NCI-H82 treated with DMSO at 0.1 percent for 48 hours (cell line): ENCODE measurements around the gene MT1F.
"Not testable (repeated sequence)": the region's sequence is repeated elsewhere in the genome, so short reads cannot be mapped to it uniquely, and the experiment has no call there.

Experiments used
- DNase-seq: peaks from one replicate; lab custom pipeline; 2025; ENCODE audit not compliant: unreplicated experiment; lab: John Stamatoyannopoulos, UW

Gene MT1F

GRCh38 chr16:56643080-56643778, 14.5 kb upstream of the MT1F start:
- DNase-seq: no peak

DNA sequence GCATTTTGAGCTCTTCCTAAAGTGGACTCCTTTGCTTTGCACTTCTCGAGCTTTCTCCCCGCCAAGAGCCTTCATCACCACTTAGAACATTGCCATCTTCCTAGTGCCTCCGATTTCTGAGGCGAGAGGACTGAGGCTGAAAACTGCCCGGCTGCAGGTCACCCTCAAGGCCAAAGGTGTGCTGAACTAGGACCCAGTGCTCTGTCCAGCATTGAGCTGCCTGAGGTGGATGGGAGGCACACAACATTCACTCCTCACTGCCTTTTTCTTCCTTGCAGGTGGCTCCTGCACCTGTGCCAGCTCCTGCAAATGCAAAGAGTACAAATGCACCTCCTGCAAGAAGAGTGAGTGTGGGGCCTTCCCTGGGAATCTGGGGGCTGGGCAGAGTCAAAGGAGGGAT, 13.9 kb upstream of the MT1F start:
- no peak for DNase-seq

DNA sequence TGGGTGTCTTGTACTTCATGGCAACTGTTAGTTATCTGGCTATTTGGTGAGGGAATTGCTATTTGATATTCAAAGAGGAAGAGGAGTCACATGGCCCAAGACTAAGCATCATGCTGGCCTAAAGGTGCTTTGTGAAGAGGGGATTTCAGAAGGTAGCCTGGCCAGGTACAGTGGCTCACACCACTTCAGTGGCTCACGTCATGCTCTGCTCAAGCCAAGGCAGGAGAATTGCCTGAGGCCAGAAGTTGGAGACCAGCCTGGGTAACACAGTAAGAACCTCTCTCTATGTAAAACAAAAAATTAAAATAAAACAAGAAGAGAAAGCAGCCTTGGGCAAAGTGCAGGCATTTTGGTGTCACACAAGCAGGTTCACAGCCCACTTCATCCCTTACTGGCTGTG, 12.4 kb upstream of the MT1F start:
- no peak for DNase-seq

- no peak for DNase-seq
Observed at GRCh38 chr16:56645838-56646237, 11.9 kb upstream of the MT1F start.

DNA sequence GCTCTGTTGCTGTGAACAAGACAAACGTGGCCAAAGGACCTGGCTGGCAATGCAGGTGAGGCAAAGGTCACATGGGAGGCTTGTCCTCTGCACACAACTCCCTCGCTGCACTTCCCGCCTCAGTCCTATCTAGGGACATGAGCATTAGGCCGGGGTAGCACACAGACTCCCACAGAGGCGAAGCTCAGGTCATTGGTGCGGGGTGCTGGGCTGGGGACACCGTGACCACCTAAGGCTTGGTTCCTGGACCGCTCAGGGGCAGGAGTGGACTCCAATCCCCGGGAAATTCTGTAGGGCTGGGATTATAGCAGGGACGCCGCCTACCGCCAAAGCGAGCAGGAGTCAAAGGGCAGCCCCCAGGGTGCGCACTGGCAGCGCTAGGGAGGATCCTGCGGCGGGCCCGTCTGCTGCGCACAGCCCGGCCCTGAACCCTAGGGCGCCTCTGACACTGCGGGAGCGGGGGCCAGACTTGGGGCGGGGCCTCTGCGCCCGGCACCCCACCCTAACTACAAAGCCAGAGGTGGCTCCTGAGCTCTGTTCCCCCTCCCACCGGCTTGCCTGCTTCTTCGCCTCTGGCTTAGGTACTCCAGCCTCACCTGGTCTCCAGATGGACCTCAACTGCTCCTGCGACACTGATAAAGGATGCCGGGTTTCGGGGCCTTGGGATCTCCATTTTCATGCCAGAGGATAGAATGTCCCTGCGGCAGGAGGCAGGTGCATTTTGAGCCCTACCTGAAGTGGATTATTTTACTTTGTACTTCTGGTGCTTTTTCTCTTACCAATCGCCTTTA, 9.9 kb upstream of the MT1F start:
- no peak for DNase-seq

DNA sequence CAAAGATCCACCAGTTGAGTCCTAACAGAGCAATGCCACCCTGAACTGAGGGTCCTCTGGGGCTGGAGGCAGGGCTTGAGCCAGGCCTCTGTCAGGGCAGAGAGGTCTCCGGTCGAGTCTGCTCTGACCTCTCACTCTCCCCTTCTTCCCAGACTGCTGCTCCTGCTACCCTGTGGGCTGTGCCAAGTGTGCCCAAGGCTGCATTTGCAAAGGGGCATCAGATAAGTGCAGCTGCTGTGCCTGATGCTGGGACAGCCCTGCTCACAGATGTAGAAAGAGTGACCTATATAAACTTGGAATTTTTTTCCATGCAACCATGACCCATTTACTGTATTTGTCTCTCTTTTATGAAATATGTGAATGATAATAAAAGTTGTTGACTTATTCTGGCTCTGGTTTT, 8.5 kb upstream of the MT1F start:
- no peak for DNase-seq

- DNase-seq: no peak
Observed at GRCh38 chr16:56649820-56650219, 7.9 kb upstream of the MT1F start.

DNA sequence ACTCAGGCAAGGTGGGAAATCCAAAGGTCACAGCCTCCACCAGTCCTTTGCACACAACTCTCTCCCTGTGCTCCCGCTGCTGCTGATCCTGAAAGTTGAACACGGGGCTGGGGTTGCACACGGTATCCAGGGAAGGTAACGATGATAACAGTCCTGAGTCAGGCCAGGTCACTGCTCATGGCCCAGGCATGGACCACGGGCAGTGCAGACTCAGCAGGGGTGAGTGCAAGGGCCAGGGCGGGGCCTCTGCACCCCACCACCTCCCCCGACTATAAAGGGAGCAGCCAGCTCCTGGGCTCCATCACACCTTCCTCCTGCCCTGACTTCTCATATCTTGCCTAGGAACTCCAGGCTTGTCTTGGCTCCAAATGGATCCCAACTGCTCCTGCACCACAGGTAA, 6.2 kb upstream of the MT1F start, which contains the start of gene MT1B:
Gene MT1B (plus strand): TSS at position 301 of the 400 bp plus-strand sequence. CDS start 68 bp downstream, at position 369.
- DNase-seq: no peak

GRCh38 chr16:56652600-56652999, 5.2 kb upstream of the MT1F start:
- DNase-seq: no peak

DNA sequence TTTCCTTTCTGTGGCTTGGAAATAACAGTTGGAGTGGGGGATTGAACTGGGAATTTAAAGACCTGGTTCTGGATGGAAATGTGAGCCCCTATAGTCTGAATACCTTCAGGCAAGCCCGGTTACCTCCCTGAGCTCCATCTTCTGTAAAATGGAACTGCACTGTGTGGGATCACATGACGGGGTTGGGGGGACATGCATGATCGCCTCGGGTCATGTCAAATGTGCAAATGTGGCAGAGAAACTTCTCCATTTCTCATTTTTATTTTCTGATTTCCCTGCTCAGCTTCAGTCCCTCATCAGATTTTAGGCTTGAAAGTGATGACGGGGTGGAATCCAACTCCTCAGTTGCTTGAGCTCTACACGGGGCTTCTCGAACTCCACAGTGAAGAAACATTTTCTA, 4.5 kb upstream of the MT1F start:
- DNase-seq: no peak

DNA sequence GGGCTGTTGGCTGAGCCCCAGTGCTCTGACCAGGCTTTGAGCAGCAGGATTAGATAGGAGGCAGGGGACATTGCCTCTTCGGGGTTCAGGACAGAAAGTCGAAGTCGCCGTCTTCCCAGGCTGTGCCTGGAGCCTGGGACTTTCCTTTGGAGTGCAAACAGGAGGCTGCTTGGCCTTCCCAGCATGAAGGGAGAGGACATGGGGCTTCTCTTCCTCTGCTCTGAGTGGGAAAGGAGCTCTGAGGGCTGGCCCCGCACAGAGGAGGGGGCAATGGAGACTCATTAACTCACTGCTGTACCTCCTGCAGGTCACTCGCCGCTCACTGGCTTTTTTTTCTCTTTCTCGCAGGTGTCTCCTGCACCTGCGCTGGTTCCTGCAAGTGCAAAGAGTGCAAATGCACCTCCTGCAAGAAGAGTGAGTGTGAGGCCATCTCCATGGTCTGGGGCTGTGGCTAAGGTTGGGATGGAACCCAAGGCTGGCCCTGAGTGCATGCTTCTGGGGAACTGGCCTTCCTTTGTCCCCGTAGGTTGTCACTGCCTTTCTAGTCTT, 642 bp downstream of the MT1F start:
- DNase-seq: no peak

DNA sequence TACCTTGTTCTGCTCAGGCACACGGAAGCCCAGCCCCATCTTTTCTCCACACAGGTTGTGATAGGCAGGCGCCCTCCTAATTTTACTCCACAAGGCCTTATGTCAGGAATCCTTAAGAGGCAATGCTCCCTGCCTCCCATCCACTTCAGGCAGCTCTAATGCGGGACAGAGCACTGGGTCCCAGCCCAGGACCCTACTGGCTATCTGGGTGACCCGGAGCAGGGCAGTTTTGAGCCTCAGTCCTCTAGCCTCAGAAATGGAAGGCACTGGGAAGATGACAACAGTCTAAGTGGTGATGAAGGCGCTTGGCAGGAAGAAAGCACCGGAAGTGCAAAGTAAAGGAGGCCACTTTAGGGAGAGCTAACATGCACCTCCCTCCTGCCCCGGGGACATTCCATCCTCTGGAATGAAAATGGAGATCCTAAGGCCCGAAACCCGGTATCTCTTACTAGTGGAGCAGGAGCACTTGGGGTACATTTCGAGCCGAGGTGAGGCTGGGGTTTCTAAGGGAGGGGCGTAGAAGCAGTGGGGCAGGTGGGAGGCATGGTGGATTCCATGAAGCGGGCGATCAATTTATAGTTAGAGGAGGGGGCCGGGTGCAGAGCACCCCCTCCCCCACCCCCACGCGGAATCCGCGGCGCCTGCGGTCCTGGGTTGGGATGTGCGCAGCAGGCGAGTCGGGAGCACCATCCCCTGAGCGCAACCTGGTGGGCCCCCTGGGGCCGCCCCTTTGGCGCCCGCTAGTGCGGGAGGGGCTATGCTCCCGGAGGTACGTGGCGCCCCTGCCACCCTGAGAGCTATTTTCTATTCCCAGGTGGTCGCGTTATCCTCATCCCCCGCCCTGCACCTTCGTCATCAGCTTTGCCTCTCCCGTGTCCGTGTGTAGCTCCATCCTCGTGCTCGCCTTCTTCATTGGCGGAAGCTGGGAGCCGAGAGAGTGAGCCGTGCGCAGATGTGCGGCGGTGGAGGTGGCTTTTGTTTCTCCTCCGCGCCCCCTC, 4.9 kb downstream of the MT1F start:
- DNase-seq: no peak

GRCh38 chr16:56664506-56664905, 6.7 kb downstream of the MT1F start:
- no peak for DNase-seq

DNA sequence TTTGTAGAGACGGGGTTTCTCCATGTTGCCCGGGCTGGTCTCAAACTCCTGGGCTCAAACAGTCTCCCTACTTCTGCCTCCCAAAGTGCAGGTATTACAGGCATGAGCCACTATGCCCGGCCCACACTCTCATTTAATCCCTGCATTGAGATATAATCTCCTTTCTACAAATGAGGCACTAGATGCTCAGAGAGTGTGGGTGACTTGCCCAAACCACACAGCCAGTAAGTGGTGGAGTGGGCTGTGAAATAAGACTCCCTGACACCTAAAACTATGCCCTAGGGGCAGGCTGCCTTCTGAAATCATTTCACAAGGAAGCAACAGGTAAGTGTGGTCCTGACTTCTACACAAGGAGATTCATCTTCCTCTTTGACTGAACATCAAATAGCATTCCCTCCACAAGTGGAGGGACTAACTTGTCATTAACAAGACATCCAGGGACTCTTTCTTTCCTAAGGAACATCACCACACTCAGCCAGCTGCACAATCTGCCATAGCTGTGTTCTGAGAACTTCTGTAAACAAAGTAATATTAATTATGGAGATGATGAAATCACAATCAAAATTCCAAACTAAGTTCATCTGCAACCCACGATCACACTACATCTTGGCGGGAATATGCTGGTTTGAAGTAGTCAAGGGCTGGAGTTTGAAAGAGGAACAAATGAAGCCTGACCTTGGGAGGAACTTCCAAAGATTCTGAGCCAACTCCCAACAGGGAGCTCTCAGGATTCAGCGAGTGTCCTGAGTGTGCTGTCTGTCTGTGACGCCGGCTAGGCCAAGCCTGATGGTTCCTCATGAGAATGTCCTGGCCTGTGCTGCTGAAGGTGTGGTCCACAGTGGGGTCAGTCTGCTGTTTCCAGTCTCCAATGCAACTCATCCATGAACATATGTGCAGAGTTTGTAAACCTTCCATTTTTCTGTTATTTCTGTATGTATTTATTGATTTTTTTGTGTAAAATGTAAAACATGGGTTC, 7.8 kb downstream of the MT1F start:
- not testable (repeated sequence) for DNase-seq

DNA sequence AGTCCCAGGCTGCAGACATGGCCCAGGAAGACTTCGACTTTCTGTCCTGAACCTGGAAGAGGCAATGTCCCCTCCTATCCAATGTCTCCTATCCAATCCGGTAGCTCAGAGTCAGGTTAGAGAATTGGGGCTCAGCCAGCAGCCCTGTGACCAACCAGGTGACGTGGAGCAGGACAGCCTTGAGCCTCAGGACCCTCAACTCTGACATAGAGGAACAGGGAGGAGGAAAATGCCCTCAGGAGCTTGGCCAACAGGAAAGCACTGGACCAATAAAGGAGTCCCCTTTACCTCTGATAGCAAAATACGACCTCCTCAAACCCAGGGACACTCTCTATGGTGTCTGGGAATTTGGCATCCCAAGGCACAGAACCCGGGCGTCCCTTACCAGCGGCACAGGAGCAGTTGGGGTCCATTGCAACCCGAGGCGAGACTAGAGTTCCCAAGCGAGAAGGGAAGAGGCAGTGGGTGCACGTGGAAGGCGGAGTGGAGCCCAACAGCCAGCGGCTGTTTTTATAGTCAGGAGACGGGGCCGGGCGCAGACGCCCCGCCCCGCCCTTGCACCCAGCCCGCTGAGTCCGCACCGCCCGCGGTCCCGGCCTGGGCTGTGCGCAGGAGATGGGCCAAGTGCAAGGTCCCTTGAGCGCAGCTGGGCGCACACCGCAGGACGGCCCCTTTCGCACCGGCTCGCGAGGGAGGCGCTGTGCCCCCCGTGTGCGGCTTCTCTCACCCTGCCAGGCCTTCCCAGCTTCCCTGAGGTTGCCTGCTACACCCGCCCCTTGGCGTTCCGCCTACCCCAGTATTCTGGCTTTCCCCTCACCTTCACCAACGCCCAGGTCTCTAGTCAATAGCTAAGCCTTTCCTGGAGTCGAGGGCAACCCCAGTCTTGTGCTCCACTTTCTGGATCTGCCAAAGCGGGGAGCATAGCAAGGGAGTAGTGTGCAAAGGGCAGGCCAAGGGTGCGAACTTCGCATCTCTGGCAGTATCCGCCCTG, 10.1 kb downstream of the MT1F start, which contains the start of gene MT1G:
Gene MT1G (minus strand): TSS at position 485 of the 991 bp plus-strand sequence. CDS start 72 bp downstream, at position 413.
- no peak for DNase-seq

GRCh38 chr16:56669005-56669839, 11.5 kb downstream of the MT1F start, which contains the start of gene MT1H:
MT1H (plus strand) TSS chr16:56669814; CDS start chr16:56669885, 71 bp downstream.
- no peak for DNase-seq

GRCh38 chr16:56669840-56670619, 12.3 kb downstream of the MT1F start:
- no peak for DNase-seq
